GM19099 (cell line): ENCODE results near the gene GLCE.

Experiments used
- POLR2A ChIP-seq: IDR thresholded peaks from 3 replicates; pipeline ENCODE4 v1.6.1; 2011; ENCODE audit warnings: low read depth; ENCODE audit not compliant: insufficient read length; ENCODE audit errors: extremely low read depth

Gene GLCE

GRCh38 chr15:69160141-69160993, at the start of gene GLCE:
GLCE (plus strand) TSS chr15:69160635; CDS start chr15:69255807, 95,172 bp downstream.
- TF ChIP-seq POLR2A: peak; percentile 87

DNA sequence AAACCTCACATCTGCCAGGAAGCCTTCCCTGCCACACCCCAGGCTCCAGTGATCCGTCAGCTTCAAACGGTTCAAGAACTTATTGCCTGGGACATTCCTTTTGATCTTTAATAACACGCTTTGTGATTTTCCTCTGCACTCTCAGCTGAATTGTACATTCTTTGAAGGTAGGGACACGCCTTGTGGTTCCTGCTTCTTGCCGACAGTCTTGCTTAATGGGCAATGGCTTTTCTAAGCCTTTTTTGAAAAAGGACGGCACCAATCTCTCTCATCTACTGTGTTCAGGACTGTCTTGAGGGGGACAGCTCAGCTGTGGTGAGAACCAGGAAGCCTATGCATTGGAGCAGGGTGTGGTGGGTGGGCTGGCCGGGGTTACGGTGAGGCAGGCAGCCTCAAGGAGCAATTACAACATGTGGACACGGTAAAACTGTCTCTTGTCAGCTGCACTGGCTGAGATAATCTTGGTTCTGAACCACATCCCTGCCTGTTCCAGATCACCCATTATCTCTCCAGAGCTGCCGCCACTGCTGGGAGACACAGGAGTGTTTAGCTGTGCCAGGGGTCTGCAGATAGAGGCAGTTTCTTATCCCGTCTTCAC, 46.0 kb upstream of the GLCE start:
- no peak for TF ChIP-seq POLR2A

- TF ChIP-seq POLR2A: no peak
Measured at GRCh38 chr15:69115031-69115430, 45.4 kb upstream of the GLCE start.

DNA sequence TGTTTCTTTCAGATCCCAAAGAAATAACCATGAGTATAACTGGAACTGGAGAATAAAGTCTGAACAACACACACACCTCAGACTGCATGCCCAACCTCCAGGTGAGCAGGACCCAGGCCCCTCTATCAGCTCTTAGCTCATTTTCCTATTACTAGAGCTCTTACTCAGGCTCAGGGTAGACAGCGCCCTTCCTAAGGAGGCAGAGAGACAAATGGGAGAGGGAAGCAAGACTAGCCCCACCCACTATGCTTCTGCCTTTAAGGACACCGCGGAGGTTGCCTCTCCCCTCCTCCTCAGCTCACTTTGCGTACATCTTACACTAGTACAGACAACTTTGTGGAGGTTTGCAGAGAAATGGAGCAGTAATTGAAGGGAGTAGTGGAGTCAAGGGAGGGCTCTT, 44.0 kb upstream of the GLCE start:
- TF ChIP-seq POLR2A: no peak

GRCh38 chr15:69117431-69117871, 43.0 kb upstream of the GLCE start:
- no peak for TF ChIP-seq POLR2A

DNA sequence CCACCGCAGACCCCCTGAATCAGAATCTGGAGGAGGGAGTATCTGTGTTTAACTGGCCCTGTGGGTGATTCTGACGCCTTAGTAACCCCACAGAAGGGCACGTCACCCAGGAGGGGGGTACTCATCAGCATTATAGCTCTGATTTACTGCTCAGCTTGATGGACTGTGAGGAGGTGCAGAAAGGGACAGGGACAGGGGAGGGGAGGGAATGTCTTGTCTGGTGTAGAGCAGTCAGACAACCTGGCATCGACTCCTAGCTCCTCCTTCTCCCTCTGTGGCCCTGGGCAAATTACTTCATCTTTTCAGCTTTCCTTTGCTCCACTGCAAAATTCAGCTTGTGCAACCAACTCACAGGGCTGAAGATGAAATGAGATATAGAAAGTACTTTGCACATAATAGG, 42.3 kb upstream of the GLCE start:
- TF ChIP-seq POLR2A: no peak

DNA sequence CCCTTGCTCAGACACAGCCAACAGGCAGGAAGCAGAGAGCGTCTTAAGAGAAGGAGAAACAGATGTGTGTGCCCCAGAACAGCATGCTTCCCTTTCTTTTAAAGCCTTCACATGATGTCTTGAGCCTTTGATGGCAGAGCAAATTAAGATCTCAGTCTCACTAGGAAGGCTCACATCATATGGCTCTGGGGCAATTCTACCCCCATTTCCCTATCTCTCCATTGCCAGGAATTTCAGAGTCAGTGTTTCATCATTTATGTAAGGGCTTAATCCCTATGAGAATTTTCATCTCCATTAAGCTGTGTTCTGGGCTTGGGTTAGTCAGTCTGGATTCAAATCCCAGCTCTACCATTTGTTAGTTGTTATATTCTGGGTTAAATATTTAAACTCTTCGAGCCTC, 41.4 kb upstream of the GLCE start:
- TF ChIP-seq POLR2A: no peak

- TF ChIP-seq POLR2A: no peak
Measured at GRCh38 chr15:69119683-69120395, 40.6 kb upstream of the GLCE start.

DNA sequence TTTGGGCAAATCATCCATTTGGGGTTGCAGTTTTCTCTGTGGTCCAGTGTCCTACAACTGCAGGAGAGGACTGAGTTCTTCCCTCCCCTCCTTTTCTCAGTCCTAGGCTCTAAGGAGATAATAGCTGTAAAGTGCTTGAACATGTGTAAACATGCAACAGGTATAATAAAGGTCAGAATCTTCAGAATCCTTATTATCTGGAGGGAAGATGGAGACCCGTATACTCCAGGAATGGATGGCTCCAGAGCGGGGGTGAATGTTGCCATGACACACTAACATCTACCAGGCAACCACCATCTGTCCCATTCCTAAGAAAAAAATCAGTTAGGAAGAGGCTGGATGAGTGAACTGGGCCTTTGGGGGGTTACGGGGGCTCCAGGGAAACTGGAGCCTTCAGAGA, 39.7 kb upstream of the GLCE start:
- no peak for TF ChIP-seq POLR2A

DNA sequence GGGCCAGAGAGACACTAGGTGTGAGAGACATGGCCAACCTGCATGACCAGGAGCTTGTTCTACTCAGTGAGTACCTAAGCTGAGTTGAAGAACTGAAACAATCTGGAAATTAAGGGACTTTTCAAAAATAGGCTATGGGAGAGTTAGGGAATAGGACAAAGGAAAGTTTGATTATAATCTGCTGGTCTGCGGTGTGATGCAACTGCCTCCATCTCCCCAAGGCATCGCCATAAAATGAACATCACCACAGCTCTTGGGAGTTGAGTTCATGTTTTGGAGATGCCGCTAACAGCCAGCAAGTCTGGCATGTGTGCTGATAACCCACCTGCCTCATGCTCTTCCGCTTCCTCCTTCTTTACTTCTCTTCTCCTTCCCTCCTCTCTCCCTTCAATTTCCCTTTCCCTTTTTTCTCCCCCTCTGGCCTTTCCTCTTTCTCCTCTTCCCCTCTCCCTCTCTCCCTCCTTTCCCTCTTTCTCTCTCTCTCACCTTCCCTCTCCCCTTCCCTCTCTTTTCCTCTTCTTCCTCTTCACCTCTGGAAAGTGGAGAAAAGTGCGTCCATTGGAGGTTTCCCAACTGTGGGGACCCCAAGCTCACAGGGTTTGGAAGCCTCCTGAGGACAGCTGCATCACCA, 39.1 kb upstream of the GLCE start:
- TF ChIP-seq POLR2A: no peak

DNA sequence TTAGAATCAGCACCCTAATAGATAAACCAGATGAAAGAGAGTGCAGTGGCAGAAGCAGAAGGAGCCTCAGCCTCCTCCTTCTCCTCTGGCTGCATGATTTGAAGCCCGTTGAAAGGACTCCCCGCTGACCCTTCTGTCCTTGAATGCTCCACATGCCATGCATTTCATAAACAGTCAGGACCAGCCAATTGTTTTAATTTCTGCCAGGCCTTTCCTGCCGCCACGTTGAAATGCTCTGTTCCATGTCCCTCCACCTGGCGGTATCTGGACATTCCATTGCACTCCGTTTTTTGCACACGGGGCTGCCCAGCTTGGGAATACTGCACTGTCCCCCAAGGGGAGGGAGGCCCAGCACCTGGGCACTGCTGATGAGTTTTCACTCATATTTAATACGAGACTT, 35.2 kb upstream of the GLCE start:
- no peak for TF ChIP-seq POLR2A

GRCh38 chr15:69126054-69126469, 34.4 kb upstream of the GLCE start:
- no peak for TF ChIP-seq POLR2A

DNA sequence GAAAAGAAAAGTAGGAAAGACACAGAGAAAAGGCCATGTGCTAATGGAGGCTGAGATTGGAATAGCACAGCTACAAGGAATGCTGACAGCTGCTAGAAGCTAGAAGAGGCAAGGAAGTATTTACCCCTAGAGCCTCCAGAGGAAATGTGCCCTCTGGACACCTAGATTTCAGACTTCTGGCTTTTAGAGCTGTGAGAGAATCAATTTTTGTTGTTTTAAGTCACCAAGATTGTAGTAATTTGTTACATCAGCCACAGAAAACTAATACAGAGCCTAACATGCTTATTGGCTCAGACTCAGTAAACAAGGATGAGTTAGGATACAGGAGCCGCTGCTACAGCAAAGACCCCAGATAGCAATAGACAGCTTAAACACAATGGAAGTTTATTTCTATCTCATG, 33.1 kb upstream of the GLCE start:
- no peak for TF ChIP-seq POLR2A

DNA sequence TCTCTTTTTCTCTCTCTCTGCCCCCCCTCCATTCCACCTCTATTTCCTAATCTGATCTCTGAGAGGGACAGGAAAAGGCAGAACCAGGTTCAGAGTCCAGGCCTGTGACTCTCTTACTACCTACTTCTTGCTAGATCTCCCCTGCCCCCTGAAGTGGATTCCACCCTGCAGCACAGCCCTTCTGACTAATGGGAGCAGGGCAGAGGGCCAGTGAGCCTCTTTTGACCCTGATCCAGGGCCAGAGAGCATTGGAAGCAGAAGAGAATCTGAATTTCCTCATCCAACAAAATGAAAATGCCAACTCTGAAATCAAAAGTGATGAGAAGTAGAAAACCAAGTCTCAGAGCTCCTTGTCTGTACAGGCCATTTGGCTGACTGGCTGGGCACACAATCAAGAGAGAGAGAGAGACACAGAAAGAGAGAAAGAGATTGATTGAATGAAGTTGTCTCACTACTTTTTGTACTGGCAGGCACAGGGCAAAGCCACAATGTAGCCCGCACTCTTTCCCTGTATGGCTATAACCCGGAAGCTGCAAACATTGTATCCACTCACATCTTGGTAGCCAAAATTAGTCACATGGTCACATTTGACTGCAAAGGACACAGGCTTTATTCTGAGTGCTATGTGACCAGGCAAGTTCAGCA, 31.6 kb upstream of the GLCE start:
- TF ChIP-seq POLR2A: no peak

GRCh38 chr15:69131362-69132220, 28.8 kb upstream of the GLCE start:
- no peak for TF ChIP-seq POLR2A

- no peak for TF ChIP-seq POLR2A
Measured at GRCh38 chr15:69132430-69132829, 28.0 kb upstream of the GLCE start.
